HepG2 (cell line): ENCODE measurements around the gene NT5DC4. TPM values are rescaled to one million over a fixed set of nuclear protein-coding genes. Genes with fewer than 3 reads are reported as not detected.

Experiments
- ATF5 ChIP-seq: sonication (generic); formaldehyde crosslinking; IDR thresholded peaks from 2 replicates; pipeline ENCODE4 v1.4.0; 2020; ENCODE audit warnings: mild to moderate bottlenecking, low read depth, missing genetic modification reagents
- CENPX ChIP-seq: sonication (generic); formaldehyde crosslinking; IDR thresholded peaks from 2 replicates; pipeline ENCODE4 v1.9.0; 2021; ENCODE audit warnings: mild to moderate bottlenecking, missing genetic modification reagents, moderate library complexity
- DMTF1 ChIP-seq: sonication (generic); formaldehyde crosslinking; IDR thresholded peaks from 2 replicates; pipeline ENCODE4 v1.4.0; 2020; ENCODE audit warnings: mild to moderate bottlenecking, missing genetic modification reagents
- DNMT1 ChIP-seq: sonication (generic); formaldehyde crosslinking; IDR thresholded peaks from 2 replicates; pipeline ENCODE4 v1.5.1; 2020; ENCODE audit warnings: mild to moderate bottlenecking, missing genetic modification reagents
- ETS1 ChIP-seq: sonication (generic); formaldehyde crosslinking; IDR thresholded peaks from 2 replicates; pipeline ENCODE4 v1.4.0; 2020; ENCODE audit warnings: missing genetic modification reagents
- GABPA ChIP-seq, 2 experiments: IDR thresholded peaks; 2 replicates each; pipeline ENCODE4 v1.6.1; 2011 to 2016; ENCODE audit warnings: low read depth in 2 of 2, low read length in 1 of 2, missing biosample characterization in 1 of 2, missing genetic modification characterization in 1 of 2
- HES4 ChIP-seq: sonication (generic); formaldehyde crosslinking; IDR thresholded peaks from 2 replicates; pipeline ENCODE4 v1.9.0; 2021; ENCODE audit warnings: mild to moderate bottlenecking, missing genetic modification reagents, borderline replicate concordance
- PRPF4 ChIP-seq: fragments of 200-400 bp; formaldehyde crosslinking; IDR thresholded peaks from 2 replicates; pipeline ENCODE4 v1.6.1; 2016; ENCODE audit warnings: low read length, low read depth; ENCODE audit not compliant: poor library complexity, severe bottlenecking
- RARA ChIP-seq: IDR thresholded peaks from 2 replicates; pipeline ENCODE4 v1.6.1; 2016; ENCODE audit warnings: missing genetic modification reagents, missing compliant biosample characterization
- SAP130 ChIP-seq: IDR thresholded peaks from 2 replicates; pipeline ENCODE4 v1.6.1; 2016; ENCODE audit warnings: low read depth
- SOX13 ChIP-seq, 3 experiments: fragments of 450-650 bp in 1 of 3; sonication (generic) in 1 of 3; formaldehyde crosslinking in 1 of 3; IDR thresholded peaks in 2 of 3; conservative IDR thresholded peaks in 1 of 3; 2 replicates each; pipeline versions ENCODE4 v1.5.0 to v1.6.1; 2016 to 2020; ENCODE audit warnings: antibody characterized with exemption in 1 of 3, mild to moderate bottlenecking in 1 of 3, missing compliant biosample characterization in 1 of 3, missing genetic modification reagents in 1 of 3, moderate library complexity in 1 of 3
- ZNF235 ChIP-seq: sonication (generic); formaldehyde crosslinking; IDR thresholded peaks from 2 replicates; pipeline ENCODE4 v1.8.1; 2023; ENCODE audit warnings: mild to moderate bottlenecking, missing genetic modification reagents, borderline replicate concordance
- ZNF281 ChIP-seq: sonication (generic); formaldehyde crosslinking; IDR thresholded peaks from 2 replicates; pipeline ENCODE4 v1.4.0; 2020; ENCODE audit warnings: missing genetic modification reagents, borderline replicate concordance
- ZNF431 ChIP-seq: sonication (generic); formaldehyde crosslinking; IDR thresholded peaks from 2 replicates; pipeline ENCODE4 v1.9.0; 2022; ENCODE audit warnings: missing genetic modification reagents, low read depth, mild to moderate bottlenecking, borderline replicate concordance
- ZNF503 ChIP-seq: sonication (generic); formaldehyde crosslinking; IDR thresholded peaks from 2 replicates; pipeline ENCODE4 v1.4.0; 2020; ENCODE audit warnings: missing genetic modification reagents
- polyA plus RNA-seq, 8 experiments: library from polyadenylated mRNA; depleted of rRNA in 3 of 8; stranded (reverse) in 7 of 8; unstranded in 1 of 8; fragments of >200 nt; fragmentation: Illumina TruSeq in 4 of 8; extraction: Trizol in 4 of 8; gene quantifications; 2 replicates each; pipeline versions ENCODE4 v1.2.1 to v1.2.3, GENCODE V29; 2011 to 2016; ENCODE audit warnings: low read depth in 4 of 8, missing spikeins in 1 of 8, mixed read lengths in 1 of 8; ENCODE audit not compliant: insufficient read depth in 1 of 8
- total RNA-seq, 5 experiments: library from RNA; depleted of rRNA; stranded (reverse); fragments of >200 nt; fragmentation: Illumina TruSeq; extraction: Trizol; gene quantifications; 2 replicates each; pipeline ENCODE4 v1.2.3, GENCODE V29; 2016; ENCODE audit warnings: low read depth in 1 of 5

The NT5DC4 gene
- total and polyA plus RNA-seq, 2 of the 13 experiments (the other 11 are each of a cell fraction or from before 2014, with no cell fraction given): 0.04 to 4.2 TPM

GRCh38 chr2:112683550-112684414 is 37.0 kb upstream of the NT5DC4 start (continued):
- TF ChIP-seq DMTF1: no peak
- TF ChIP-seq ZNF431 (CRISPR knock-in tag): no peak
- no peak for TF ChIP-seq HES4 (CRISPR knock-in tag)
- no peak for TF ChIP-seq ETS1 (CRISPR knock-in tag)
- no peak for TF ChIP-seq ZNF235 (CRISPR knock-in tag)
- no peak for TF ChIP-seq SOX13 (IDR thresholded peaks at IDR 0.05)
- no peak for TF ChIP-seq SOX13 (CRISPR knock-in tag; conservative IDR thresholded peaks at IDR 0.05 in 1 of 2, IDR thresholded peaks at IDR 0.05 in 1 of 2)
- no peak for TF ChIP-seq DNMT1
- no peak for TF ChIP-seq ZNF503 (CRISPR knock-in tag)
- peak; percentile 26; the same call in 1 of the 2 replicates for TF ChIP-seq SAP130 (CRISPR knock-in tag)
- TF ChIP-seq PRPF4: no peak
- TF ChIP-seq ATF5 (CRISPR knock-in tag): no peak
- no peak for TF ChIP-seq CENPX (CRISPR knock-in tag)
- TF ChIP-seq GABPA (IDR thresholded peaks at IDR 0.05; ENCODE audit: low read depth, low read length): no peak
- peak; percentile 80 for TF ChIP-seq GABPA (CRISPR knock-in tag; IDR thresholded peaks at IDR 0.05; ENCODE audit: low read depth)
- TF ChIP-seq ZNF281 (CRISPR knock-in tag): no peak
- peak; percentile 53; the same call in 1 of the 2 replicates for TF ChIP-seq RARA (CRISPR knock-in tag)
